ENCODE measurements around the gene VEPH1.

DNA sequence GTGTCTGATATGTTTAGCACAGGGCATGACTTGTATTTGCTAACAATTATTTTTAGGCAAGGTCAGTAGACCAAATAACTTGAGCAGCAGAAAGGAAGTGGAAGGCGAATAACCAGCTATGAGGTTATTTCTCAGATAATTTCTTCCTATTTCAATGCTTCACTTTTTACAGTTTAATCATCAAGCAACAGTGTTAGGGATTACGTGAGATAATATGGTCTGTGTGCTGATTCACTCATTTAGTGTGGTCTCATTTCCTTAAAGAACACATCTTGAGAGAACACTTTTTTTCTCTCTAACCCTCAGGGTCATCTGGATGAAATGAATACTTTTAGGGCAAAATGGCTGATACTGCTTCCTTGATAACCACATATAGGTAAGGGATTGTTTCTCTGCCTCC lies 217.2 kb downstream of the VEPH1 start:
- TF ChIP-seq, protein P1, sequence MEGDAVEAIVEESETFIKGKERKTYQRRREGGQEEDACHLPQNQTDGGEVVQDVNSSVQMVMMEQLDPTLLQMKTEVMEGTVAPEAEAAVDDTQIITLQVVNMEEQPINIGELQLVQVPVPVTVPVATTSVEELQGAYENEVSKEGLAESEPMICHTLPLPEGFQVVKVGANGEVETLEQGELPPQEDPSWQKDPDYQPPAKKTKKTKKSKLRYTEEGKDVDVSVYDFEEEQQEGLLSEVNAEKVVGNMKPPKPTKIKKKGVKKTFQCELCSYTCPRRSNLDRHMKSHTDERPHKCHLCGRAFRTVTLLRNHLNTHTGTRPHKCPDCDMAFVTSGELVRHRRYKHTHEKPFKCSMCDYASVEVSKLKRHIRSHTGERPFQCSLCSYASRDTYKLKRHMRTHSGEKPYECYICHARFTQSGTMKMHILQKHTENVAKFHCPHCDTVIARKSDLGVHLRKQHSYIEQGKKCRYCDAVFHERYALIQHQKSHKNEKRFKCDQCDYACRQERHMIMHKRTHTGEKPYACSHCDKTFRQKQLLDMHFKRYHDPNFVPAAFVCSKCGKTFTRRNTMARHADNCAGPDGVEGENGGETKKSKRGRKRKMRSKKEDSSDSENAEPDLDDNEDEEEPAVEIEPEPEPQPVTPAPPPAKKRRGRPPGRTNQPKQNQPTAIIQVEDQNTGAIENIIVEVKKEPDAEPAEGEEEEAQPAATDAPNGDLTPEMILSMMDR (IDR thresholded peaks at IDR 0.05) = no peak
- no peak for TF ChIP-seq POLR2A (IDR thresholded peaks at IDR 0.05)
